HepG2 (cell line): ENCODE data around the gene RPLP2.

Source experiments
- CREB1 ChIP-seq, 2 experiments: fragments of 450-650 bp in 1 of 2; IDR thresholded peaks; 2 replicates each; pipeline ENCODE4 v1.6.1; 2016 to 2017; ENCODE audit warnings: control low read depth in 1 of 2, mild to moderate bottlenecking in 1 of 2, missing compliant biosample characterization in 1 of 2, missing genetic modification characterization in 1 of 2
- PHF20 ChIP-seq: sonication (generic); formaldehyde crosslinking; IDR thresholded peaks from 2 replicates; pipeline ENCODE4 v1.5.0; 2020; ENCODE audit warnings: mild to moderate bottlenecking, missing genetic modification reagents
- TF ChIP-seq, protein P1 (sequence below): sonication (generic); formaldehyde crosslinking; conservative IDR thresholded peaks from 2 replicates; pipeline ENCODE4 v1.4.0; 2020; ENCODE audit warnings: missing genetic modification reagents
- TF ChIP-seq, protein P2 (sequence below): sonication (generic); formaldehyde crosslinking; IDR thresholded peaks from 2 replicates; pipeline ENCODE4 v1.4.0; 2020; ENCODE audit warnings: missing genetic modification reagents

DNA sequence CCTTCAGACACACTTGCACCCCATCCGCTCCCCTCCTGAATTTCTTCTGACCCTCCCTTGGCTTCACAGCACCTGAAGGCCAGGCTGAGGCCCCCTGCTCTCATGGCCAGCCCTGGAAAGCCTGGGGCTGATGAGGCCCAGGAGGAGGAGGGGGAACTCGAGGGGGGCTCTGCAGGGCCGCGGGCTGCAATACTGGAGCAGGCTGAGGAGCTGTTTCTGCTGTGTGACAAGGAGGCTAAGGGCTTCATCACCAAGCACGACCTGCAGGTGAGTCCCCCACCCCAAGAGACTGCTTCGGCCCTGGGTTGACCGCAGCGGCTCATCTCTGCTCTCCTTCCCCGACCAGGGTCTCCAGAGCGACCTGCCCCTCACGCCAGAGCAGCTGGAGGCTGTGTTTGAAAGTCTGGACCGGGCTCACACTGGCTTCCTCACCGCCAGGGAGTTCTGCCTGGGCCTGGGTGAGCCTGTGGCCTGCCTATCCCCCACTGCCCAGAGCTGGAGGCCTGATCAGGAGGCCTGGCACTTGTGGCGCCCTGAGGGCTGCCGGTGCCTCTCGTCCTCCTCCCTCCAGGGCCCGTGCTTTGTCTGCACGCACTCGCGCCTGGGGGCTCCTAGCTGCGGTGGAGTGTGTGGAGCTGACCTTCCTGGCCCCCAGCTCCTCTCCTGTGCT lies 18.9 kb downstream of the RPLP2 start:
- TF ChIP-seq, protein P1, sequence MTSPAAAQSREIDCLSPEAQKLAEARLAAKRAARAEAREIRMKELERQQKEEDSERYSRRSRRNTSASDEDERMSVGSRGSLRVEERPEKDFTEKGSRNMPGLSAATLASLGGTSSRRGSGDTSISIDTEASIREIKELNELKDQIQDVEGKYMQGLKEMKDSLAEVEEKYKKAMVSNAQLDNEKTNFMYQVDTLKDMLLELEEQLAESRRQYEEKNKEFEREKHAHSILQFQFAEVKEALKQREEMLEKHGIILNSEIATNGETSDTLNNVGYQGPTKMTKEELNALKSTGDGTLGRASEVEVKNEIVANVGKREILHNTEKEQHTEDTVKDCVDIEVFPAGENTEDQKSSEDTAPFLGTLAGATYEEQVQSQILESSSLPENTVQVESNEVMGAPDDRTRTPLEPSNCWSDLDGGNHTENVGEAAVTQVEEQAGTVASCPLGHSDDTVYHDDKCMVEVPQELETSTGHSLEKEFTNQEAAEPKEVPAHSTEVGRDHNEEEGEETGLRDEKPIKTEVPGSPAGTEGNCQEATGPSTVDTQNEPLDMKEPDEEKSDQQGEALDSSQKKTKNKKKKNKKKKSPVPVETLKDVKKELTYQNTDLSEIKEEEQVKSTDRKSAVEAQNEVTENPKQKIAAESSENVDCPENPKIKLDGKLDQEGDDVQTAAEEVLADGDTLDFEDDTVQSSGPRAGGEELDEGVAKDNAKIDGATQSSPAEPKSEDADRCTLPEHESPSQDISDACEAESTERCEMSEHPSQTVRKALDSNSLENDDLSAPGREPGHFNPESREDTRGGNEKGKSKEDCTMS: no peak
- TF ChIP-seq CREB1 (IDR thresholded peaks at IDR 0.05) (no peak), CREB1 (CRISPR knock-in tag; IDR thresholded peaks at IDR 0.05) (no peak), PHF20 (CRISPR knock-in tag) (no peak)
- TF ChIP-seq, protein P2, sequence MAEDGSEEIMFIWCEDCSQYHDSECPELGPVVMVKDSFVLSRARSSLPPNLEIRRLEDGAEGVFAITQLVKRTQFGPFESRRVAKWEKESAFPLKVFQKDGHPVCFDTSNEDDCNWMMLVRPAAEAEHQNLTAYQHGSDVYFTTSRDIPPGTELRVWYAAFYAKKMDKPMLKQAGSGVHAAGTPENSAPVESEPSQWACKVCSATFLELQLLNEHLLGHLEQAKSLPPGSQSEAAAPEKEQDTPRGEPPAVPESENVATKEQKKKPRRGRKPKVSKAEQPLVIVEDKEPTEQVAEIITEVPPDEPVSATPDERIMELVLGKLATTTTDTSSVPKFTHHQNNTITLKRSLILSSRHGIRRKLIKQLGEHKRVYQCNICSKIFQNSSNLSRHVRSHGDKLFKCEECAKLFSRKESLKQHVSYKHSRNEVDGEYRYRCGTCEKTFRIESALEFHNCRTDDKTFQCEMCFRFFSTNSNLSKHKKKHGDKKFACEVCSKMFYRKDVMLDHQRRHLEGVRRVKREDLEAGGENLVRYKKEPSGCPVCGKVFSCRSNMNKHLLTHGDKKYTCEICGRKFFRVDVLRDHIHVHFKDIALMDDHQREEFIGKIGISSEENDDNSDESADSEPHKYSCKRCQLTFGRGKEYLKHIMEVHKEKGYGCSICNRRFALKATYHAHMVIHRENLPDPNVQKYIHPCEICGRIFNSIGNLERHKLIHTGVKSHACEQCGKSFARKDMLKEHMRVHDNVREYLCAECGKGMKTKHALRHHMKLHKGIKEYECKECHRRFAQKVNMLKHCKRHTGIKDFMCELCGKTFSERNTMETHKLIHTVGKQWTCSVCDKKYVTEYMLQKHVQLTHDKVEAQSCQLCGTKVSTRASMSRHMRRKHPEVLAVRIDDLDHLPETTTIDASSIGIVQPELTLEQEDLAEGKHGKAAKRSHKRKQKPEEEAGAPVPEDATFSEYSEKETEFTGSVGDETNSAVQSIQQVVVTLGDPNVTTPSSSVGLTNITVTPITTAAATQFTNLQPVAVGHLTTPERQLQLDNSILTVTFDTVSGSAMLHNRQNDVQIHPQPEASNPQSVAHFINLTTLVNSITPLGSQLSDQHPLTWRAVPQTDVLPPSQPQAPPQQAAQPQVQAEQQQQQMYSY (CRISPR knock-in tag): no peak
